Testis (tissue), 2 donors: ENCODE data around the gene CACNA2D1.

Experiments
- CTCF ChIP-seq, 3 experiments: fragments of 450-650 bp in 2 of 3; fragments of 200-600 bp in 1 of 3; sonication (generic) in 1 of 3; IDR thresholded peaks; one replicate each; pipeline ENCODE4 v1.5.1; 2016 to 2019; ENCODE audit warnings: antibody characterized with exemption in 3 of 3, mild to moderate bottlenecking in 2 of 3, moderate library complexity in 1 of 3
- POLR2A ChIP-seq: fragments of 450-650 bp; IDR thresholded peaks from one replicate; pipeline ENCODE4 v1.6.1; 2017; ENCODE audit warnings: antibody characterized with exemption, mild to moderate bottlenecking, moderate library complexity

GRCh38 chr7:82388138-82388537 is 55.4 kb downstream of the CACNA2D1 start:
- TF ChIP-seq CTCF (IDR thresholded peaks at IDR 0.05) (no peak), POLR2A (no peak)
